Natural killer cell treated with Interleukin-12 subunit alpha and Interleukin-12 subunit beta and Interleukin-15 and Interleukin-18, amount 100 ng/mL, for 72 hours (primary cell): ENCODE measurements around the gene LBP. TPM values are rescaled to one million over a fixed set of nuclear protein-coding genes. Genes with fewer than 3 reads are reported as not detected.
"Not testable (repeated sequence)": the region's sequence is repeated elsewhere in the genome, so short reads cannot be mapped to it uniquely, and the experiment has no call there.

Experiments
- ATAC-seq, 2 donors: fragments of 150-1000 bp; cut with Tn5 transposase in 1 of 2; sonication (Bioruptor Pico), chemical (Tn5 transposase) in 1 of 2; 2 replicates each; pipeline ENCODE4 v1.10.0; 2021
- DNase-seq: peaks from one replicate; pipeline ENCODE4 v3.0.0; 2022; ENCODE audit warnings: low spot score
- H3K27ac Mint-ChIP-seq, 2 donors: 1 replicate in 1 of 2; 2 replicates in 1 of 2; pipeline ENCODE4 v1.8.0; 2022; ENCODE audit warnings: mixed read lengths in 2 of 2, mild to moderate bottlenecking in 1 of 2, moderate library complexity in 1 of 2
- H3K27me3 Mint-ChIP-seq, 2 donors: 1 replicate in 1 of 2; 2 replicates in 1 of 2; pipeline ENCODE4 v1.8.0; 2022; ENCODE audit warnings: mixed read lengths in 2 of 2
- H3K36me3 Mint-ChIP-seq: one replicate; pipeline ENCODE4 v1.8.0; 2022; ENCODE audit warnings: mixed read lengths
- H3K4me1 Mint-ChIP-seq, 2 donors: 1 replicate in 1 of 2; 2 replicates in 1 of 2; pipeline ENCODE4 v1.8.0; 2022; ENCODE audit warnings: low read depth in 2 of 2, mixed read lengths in 2 of 2, mild to moderate bottlenecking in 1 of 2
- H3K4me3 Mint-ChIP-seq: one replicate; pipeline ENCODE4 v1.8.0; 2022; ENCODE audit warnings: mixed read lengths
- H3K9me3 Mint-ChIP-seq: 2 replicates; pipeline ENCODE4 v1.8.0; 2022; ENCODE audit warnings: mixed read lengths
- total RNA-seq, 2 donors: library from RNA; stranded (reverse); gene quantifications; one replicate each; pipeline ENCODE4 v1.2.3, GENCODE V29; 2022

The LBP gene
- total RNA-seq, 2 donors from 2014 or later, result not detected

DNA sequence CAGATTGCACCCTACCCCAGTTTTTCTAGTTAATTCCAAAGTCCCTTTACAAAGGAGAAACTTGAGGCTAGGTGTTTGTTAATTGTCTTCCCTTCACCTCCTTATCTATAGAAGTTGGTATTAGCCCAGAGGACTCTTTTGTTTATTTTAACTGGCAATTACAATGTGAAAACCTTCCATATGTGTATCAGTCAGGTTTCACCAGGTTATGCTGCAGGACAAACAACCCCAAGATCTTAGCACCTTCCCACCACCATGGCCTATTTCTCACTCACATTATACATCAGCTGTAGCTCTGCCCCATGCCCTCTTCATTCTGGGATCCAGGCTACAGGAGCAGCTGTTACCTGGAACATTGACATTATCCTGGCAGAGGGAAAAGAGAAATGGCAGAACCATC is 57.7 kb downstream of the LBP start:
- no peak overlapping the region for H3K4me3 Mint-ChIP-seq
- H3K4me1 Mint-ChIP-seq, result no peaks in the 10 kb centered on the region
- ATAC-seq (no peak), DNase-seq (no peak)
- no peaks in the 10 kb centered on the region for H3K36me3 Mint-ChIP-seq
- H3K27ac Mint-ChIP-seq, result no peak overlapping the region
- H3K9me3 Mint-ChIP-seq, result no peaks in the 10 kb centered on the region
- H3K27me3 Mint-ChIP-seq, result peaks cover 0 to 6% of the 10 kb centered on the region in 2 donors

DNA sequence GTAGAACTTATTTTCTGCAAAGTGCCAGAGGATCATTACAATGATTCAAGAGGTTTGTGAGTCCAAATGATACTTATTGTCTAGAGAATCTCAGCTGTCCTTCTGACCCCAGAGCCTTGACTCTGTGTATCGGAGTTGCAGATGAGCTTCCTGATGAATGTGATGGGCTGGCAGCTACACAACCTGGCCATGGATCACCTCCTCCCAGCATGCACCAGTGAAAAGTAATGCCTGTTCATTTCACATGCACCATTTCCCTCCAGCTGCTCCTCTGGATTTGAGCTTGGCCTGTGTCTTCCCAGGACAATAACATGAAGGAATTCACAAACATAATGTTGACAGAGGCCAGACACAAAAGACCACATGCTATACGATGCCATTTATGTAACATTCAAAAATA is 58.9 kb downstream of the LBP start:
- Mint-ChIP-seq H3K9me3 (no peaks in the 10 kb centered on the region), H3K4me3 (no peak overlapping the region), H3K27ac (no peak overlapping the region), H3K36me3 (no peaks in the 10 kb centered on the region), H3K4me1 (no peaks in the 10 kb centered on the region), H3K27me3 (peaks cover 0 to 6% of the 10 kb centered on the region in 2 donors)
- no peak for DNase-seq
- no peak for ATAC-seq

DNA sequence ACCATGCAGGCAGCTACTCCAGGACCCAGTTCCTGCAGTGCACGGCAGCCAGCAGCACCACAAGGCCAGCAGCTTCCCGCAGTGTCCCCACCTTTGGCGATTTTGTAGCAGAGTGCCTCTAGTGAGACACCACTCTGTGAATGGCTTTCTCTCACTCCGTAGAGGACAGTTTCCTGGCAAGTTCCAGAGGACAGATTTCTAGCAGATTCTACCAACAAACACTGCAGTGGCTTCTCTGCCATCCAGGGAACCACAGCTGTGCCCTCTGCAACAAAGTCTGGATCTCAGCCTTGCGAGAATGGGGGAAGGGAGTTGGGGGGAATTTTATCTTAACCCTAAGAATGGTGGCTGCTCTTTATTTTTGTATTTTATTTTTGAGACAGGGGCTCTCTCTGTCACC is 60.2 kb downstream of the LBP start:
- H3K4me1 Mint-ChIP-seq, result no peaks in the 10 kb centered on the region
- DNase-seq (no peak), ATAC-seq (no peak)
- peaks cover 0 to 3% of the 10 kb centered on the region in 2 donors for H3K27me3 Mint-ChIP-seq
- no peaks in the 10 kb centered on the region for H3K36me3 Mint-ChIP-seq
- no peak overlapping the region for H3K4me3 Mint-ChIP-seq
- H3K27ac Mint-ChIP-seq, result no peak overlapping the region
- no peaks in the 10 kb centered on the region for H3K9me3 Mint-ChIP-seq

DNA sequence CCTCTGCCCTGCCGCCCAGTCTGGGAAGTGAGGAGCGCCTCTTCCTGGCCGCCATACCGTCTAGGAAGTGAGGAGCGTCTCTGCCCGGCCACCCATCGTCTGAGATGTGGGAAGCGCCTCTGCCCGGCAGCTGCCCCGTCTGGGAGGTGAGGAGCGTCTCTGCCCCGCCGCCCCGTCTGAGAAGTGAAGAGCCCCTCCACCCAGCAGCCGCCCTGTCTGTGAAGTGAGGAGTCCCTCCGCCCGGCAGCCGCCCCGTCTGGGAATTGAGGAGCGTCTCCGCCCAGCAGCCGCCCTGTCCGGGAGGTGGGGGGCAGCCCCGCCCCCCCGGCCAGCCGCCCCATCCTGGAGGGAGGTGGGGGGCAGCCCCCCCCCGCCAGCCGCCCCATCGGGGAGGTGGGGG is 61.0 kb downstream of the LBP start:
- H3K27ac Mint-ChIP-seq, result no peak overlapping the region
- DNase-seq (no peak), ATAC-seq (no peak)
- peaks cover 4% of the 10 kb centered on the region for H3K36me3 Mint-ChIP-seq
- no peak overlapping the region for H3K4me3 Mint-ChIP-seq
- no peaks in the 10 kb centered on the region for H3K9me3 Mint-ChIP-seq
- H3K4me1 Mint-ChIP-seq, result no peaks in the 10 kb centered on the region
- H3K27me3 Mint-ChIP-seq, result peaks cover 0 to 3% of the 10 kb centered on the region in 2 donors

DNA sequence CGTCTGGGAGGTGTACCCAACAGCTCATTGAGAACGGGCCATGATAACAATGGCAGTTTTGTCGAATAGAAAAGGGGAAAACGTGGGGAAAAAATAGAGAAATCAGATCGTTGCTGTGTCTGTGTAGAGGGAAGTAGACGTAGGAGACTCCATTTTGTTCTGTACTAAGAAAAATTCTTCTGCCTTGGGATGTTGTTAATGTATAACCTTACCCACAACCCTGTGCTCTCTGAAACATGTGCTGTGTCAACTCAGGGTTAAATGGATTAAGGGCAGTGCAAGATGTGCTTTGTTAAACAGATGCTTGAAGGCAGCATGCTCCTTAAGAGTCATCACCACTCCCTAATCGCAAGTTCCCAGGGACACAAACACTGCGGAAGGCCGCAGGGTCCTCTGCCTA is 61.5 kb downstream of the LBP start:
- not testable (repeated sequence) for H3K4me3 Mint-ChIP-seq, H3K27ac Mint-ChIP-seq, DNase-seq, H3K4me1 Mint-ChIP-seq, H3K36me3 Mint-ChIP-seq, ATAC-seq, H3K27me3 Mint-ChIP-seq, H3K9me3 Mint-ChIP-seq

DNA sequence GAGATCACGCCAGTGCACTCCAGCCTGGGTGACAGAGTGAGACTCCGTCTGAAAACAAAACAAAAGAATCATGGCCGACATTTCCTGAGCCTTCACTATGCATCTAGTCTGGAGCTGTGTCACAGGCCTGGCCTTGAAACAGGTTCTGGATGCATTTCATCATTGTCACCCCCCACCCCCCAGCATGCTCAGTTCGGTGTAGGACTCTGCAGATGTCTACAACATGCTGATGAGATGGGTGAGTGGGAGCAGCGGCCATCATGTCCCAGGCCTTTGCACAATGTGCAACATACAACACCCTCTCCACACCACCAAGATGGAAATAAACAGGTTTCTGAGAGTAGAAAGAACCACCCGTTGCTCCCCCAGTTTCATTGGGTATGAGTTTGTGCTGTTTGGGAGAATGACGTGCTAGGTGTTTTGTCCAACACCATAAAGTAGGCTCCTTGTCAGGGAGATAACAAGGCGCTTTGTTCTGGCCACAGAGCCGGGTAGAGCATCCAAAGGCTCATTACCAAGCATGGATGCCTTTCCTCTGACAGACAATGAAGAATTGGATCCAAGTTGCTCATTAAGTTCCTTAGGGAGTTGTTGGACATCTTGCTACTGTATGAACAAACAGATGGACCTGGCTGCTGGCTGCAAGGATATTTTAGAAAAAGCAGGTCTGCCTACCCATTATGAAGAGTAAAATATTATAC is 66.7 kb downstream of the LBP start:
- DNase-seq (no peak), ATAC-seq (no peak)
- Mint-ChIP-seq H3K4me1 (no peaks in the 10 kb centered on the region), H3K36me3 (peaks cover 30% of the 10 kb centered on the region), H3K27me3 (no peaks in the 10 kb centered on the region), H3K9me3 (no peaks in the 10 kb centered on the region), H3K27ac (no peak overlapping the region), H3K4me3 (no peak overlapping the region)

DNA sequence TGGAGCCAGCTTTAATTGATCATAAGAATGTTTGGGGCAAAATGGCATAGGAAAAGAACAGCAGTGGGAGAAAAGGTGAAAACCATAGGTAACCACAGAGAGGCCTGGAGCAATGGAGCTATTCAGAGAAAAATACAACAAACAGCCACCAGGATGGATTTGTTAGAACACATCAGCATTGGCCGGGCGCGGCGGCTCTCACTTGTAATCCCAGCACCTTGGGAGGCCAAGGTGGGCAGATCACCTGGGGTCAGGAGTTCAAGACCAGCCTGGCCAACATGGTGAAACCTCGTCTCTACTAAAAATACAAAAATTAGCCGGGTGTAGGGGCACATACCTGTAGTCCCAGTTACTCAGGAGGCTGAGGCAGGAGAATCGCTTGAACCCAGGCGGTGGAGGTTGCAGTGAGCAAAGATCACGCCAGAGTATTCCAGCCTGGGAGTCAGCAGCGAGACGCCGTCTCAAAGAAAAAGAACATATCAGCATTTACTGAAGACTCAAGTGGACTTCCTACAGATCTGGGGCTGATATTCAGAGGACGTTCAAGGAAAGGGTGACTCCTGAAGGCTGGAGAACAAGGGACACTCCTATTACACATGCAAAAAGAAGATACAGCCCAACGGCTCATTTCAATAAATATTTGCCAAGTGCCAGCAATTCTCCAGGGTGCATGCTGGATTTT is 68.6 kb downstream of the LBP start:
- no peaks in the 10 kb centered on the region for H3K9me3 Mint-ChIP-seq
- peaks cover 30% of the 10 kb centered on the region for H3K36me3 Mint-ChIP-seq
- H3K27me3 Mint-ChIP-seq, result no peaks in the 10 kb centered on the region
- H3K4me1 Mint-ChIP-seq, result peaks cover 0 to 4% of the 10 kb centered on the region in 2 donors
- no peak for ATAC-seq
- no peak for DNase-seq
- no peak overlapping the region for H3K4me3 Mint-ChIP-seq
- H3K27ac Mint-ChIP-seq, result no peak overlapping the region

DNA sequence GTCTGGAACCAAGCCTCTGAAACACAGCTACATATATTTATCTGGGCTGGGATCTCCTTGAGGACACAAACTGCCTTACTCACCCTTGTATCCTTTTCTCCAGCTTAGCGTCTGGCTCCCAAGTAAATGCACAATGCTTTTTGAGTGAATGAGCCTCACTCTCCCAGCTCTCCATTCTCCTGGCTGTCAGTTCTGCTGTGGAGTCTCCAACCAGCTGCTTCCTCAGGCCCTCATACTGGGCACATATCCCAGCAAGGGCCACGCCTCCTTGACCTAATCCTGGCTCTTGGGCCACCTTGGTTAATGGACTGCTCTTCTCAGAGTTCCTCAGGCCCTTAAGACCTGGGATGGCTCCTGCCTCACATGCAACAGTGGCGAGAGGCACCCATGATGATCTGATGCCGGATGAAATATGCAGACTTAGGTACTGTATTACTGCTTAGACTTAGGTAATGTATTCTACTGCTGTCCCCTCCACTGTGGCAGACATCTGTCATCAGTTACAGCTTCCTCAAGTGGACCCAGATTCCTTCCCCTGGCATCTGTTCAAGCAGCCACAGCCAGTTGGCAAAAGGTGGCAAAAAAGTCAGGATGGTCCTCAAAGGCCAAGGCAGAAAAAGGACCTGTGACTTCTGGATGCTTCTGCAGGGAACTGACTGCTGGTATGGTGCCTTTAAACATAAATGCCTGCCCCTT is 72.4 kb downstream of the LBP start:
- Mint-ChIP-seq H3K4me1 (peaks cover 0 to 21% of the 10 kb centered on the region in 2 donors), H3K9me3 (no peaks in the 10 kb centered on the region), H3K27me3 (no peaks in the 10 kb centered on the region), H3K36me3 (peaks cover 48% of the 10 kb centered on the region), H3K4me3 (no peak overlapping the region), H3K27ac (peak overlapping the region in 1 of 2 donors; percentile 64)
- DNase-seq, result no peak
- peak; percentile 21 to 30 for ATAC-seq

DNA sequence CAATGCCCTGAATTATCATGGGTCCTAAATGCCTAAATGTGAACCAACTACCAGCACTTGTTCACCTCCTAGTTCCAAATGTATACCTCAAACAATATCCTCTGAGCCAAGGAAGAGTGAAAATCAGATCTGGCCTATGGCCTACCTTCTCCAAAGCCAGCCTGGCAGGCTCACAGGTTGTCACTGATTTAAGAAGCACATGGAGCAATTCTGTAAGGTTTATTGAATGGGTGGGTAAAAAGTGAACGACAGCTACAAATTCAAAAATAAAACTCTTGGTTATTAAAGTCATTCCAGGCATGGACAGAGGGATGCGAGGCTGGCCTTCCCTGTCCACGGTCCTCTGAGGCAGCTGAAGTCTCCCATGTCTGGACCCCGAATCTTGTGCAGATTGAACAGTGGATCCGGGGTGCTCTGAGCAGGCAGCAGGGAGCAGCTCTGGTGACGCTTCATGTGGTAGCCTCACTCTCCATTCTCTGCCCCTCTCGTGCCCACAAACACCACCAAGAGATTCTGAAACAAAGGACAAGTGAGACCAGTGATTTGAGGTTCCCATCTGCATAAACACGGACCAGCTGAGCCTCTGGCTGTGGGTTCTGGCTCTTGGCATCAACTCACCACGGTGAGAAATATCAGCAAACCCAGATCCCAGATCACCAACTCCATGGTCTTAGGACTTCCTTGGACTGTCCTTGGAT is 74.3 kb downstream of the LBP start:
- Mint-ChIP-seq H3K27me3 (no peaks in the 10 kb centered on the region), H3K4me1 (peaks cover 7 to 24% of the 10 kb centered on the region in 2 donors), H3K9me3 (no peaks in the 10 kb centered on the region), H3K4me3 (no peak overlapping the region), H3K27ac (no peak overlapping the region), H3K36me3 (peaks cover 44% of the 10 kb centered on the region)
- ATAC-seq (no peak), DNase-seq (no peak)

DNA sequence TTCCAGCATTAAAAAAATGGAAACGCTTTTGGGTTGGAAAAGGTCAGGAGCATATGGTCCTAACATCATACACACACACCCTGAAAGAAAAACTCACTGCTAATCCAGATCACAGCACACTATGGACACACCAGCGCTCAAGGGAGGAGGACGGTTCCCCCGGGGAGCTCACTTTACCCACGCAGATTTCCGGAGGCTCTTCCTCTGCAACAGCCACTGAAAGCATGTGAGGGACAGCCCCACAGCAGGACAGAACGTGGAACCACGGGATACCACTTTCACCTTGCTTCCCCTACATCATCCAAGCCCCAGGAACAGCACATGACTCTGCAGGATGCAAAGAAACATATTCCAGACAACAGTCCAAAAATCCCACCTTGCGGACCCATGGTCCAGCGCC is 75.6 kb downstream of the LBP start:
- DNase-seq, result no peak
- Mint-ChIP-seq H3K27ac (peak overlapping the region in 1 of 2 donors; percentile 28), H3K4me3 (no peak overlapping the region)

DNA sequence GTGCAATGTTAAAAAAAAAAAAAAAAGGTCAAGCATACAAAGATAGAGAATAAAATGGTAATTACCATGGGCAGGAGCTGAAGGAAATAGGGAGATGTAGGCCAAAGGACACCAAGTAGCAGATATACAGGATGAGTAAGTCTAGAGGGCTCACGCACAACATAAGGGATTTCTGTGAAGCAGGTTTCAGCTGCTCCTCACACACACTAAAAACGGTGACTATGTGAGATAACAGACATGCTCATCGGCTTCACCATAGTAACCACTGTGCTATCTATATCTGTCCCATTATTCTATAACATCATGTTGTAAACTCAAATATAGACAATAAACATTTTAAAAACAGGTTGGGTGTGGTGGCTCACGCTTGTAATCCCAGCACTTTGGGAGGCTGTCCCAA is 77.3 kb downstream of the LBP start:
- H3K27me3 Mint-ChIP-seq, result no peaks in the 10 kb centered on the region
- ATAC-seq, result no peak
- H3K27ac Mint-ChIP-seq, result no peak overlapping the region
- H3K4me3 Mint-ChIP-seq, result no peak overlapping the region
- DNase-seq, result no peak
- H3K36me3 Mint-ChIP-seq, result peaks cover 36% of the 10 kb centered on the region
- no peaks in the 10 kb centered on the region for H3K9me3 Mint-ChIP-seq
- H3K4me1 Mint-ChIP-seq, result peaks cover 21 to 37% of the 10 kb centered on the region in 2 donors

More for the DNA sequence above, 75.6 kb downstream of the LBP start:
- Mint-ChIP-seq H3K27me3 (no peaks in the 10 kb centered on the region), H3K9me3 (no peaks in the 10 kb centered on the region), H3K36me3 (peaks cover 39% of the 10 kb centered on the region), H3K4me1 (peaks cover 17 to 29% of the 10 kb centered on the region in 2 donors)
- no peak for ATAC-seq

DNA sequence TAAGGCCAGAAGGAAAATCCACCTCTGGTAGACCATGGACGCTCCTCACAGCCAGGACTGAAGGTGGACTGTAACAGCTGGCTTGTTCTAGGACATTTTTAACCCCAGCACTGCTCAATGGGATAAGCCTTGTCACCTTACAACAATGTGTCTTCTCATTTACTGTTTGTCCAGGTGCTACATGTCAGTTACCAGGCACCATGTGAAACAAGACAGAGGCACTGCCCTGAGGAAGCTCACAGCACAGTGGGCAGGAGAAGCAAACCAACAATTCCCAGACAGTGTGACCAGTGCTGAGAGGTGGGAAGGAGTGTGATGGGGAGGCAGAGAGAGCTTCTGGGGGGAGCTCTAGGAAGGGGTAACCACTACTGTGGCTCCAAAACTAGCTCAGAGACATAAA is 78.1 kb downstream of the LBP start:
- H3K4me3 Mint-ChIP-seq, result no peak overlapping the region
- H3K27ac Mint-ChIP-seq, result peak overlapping the region in 1 of 2 donors; percentile 18
- no peak for DNase-seq
- no peaks in the 10 kb centered on the region for H3K9me3 Mint-ChIP-seq
- H3K36me3 Mint-ChIP-seq, result peaks cover 41% of the 10 kb centered on the region
- no peak for ATAC-seq
- H3K4me1 Mint-ChIP-seq, result peaks cover 27 to 41% of the 10 kb centered on the region in 2 donors
- H3K27me3 Mint-ChIP-seq, result no peaks in the 10 kb centered on the region

DNA sequence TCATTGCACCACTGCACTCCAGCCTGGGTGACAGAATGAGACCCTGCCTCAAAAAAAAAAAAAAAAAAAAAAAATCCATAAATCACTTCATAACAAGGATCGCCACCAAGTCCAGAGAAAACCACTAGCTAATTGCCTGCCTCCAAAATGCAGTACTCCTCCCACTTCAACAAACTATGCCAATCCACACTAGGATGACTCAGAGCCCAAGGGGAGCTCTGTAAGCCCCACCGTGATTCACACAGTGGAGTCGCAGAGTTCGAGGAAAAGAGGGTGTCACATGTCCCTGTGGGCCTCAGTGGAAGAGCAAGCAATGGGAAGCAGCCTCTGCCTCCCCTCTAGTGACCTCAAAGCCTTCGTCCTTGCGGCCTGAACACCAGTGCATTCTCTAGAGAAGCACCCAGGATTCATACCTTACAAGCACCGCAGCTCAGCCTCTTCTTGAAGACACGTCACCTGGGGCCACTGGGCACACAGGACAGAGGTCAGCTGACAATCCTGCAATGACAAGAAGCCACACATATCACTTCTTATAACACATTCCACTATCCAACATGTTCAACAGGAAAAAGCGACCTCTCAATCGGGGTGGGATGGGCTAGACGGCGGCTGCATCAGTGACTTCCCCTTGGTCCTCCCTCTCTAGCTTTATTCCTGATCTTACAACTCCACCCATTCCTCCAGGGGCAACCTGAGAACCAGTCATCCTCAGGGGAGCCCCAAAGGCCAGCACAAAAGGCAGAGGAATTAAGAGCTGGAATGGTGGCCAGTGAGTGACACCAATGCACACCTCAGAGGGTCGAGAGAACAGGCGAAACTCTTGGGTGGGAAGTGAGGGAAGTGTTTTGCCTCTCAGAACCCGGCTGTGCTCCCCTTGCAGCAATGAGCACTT is 80.0 kb downstream of the LBP start:
- H3K4me1 Mint-ChIP-seq, result peaks cover 36 to 47% of the 10 kb centered on the region in 2 donors
- peak overlapping the region in 1 of 2 donors; percentile 32 for H3K27ac Mint-ChIP-seq
- H3K27me3 Mint-ChIP-seq, result no peaks in the 10 kb centered on the region
- ATAC-seq (peak in 1 of 2 donors; percentile 53), DNase-seq (no peak)
- H3K4me3 Mint-ChIP-seq, result no peak overlapping the region
- H3K36me3 Mint-ChIP-seq, result peaks cover 38% of the 10 kb centered on the region
- H3K9me3 Mint-ChIP-seq, result no peaks in the 10 kb centered on the region
